HG02623 (cell line): ENCODE data around the gene YWHAE.
"Not testable (repeated sequence)": the region's sequence is repeated elsewhere in the genome, so short reads cannot be mapped to it uniquely, and the experiment has no call there.

Source experiments
- ATAC-seq: cut with Tn5 transposase; IDR thresholded peaks from one replicate; pipeline ENCODE4 v1.9.1; 2021; ENCODE audit warnings: moderate library complexity; ENCODE audit not compliant: unreplicated experiment

The YWHAE gene

DNA sequence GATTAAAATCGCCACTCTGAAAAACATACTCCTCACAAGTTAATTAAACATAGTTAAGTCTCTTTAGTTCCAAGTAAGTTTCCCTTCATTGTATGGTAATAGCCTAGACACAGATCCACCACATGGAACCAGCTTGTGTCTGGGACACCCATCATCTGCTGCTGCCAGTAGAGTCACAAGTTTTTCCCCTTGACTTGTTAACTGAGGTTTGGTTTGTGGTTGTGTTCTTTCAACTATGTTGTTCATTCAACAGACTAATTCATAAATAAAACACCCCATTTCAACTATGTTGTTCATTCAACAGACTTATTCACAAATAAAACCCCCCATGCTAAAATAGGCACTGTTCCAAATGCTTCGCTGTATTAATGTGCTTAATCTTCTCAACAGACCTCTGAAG, 24.4 kb downstream of the YWHAE start:
- no peak for ATAC-seq

DNA sequence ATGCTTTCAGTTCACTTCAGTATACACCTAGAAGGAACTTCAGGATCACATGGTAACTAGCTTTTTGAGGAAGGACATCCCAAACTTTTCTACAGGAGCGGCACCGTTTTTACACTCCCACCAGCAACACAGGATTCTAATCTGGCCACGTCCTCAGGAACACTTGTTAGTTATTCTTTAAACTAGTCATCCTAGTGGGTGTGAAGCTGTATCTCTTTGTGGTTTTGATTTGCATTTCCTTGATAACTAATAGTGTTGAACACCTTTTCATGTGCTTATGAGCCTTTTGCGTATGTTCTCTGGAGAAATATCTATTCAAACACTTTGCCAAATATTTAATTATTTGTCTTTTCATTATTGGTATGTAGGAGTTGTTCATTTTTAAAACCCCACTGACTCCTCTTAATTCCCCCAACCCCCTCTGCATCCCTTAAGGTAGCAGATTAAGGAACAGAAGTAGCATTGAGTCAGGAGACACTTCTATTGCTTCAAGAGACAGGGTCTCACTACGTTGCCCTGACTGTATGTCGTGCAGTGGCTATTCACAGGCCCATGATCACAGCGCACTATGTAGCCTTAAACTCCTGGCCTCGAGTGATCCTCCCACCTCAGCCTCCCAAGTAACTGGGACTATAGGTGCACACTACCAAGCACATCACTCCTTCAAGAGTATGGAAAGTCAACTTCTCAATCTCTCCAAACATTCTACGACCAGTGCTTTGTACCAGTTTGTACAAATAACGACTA, 25.4 kb downstream of the YWHAE start:
- no peak for ATAC-seq

DNA sequence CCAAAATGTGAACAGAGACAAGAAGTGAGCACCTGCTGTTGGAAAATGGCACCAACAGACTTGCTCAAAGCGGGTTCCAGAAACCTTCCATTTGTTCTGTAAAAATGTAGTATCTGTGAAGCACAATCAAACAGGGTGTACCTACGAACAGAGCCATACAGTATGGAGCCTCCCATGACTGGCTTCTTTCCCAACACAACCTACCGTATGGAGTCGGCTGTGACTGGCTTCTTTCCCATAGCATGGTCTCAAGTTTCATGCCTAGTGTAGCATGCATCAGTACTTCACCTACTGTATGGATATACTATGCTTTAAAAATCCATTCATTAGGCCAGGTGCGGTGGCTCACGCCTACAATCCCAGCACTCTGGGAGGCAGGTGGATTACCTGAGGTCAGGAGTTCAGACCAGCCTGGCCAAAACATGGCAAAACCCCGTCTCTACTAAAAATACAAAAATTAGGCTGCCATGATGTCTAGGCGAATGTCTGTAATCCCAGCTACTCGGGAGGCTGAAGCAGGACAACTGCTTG, 26.2 kb downstream of the YWHAE start:
- ATAC-seq: no peak

DNA sequence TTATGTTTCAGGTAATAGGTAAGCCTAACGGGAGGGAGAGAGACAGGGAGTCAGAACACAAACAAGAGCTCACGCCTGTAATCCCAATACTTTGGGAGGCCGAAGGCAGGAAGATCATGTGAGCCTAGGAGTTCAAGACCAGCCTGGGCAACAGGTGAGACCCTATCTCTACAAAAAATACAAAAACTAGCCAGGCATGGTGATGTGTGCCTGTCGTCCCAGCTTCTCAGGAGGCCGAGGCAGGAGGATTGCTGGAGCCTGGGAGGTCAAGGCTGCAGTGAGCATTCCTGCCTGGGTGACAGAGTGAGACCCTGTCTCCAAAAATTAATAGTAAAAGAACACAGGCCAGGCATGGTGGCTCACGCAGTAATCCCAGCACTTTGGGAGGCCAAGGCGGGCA, 27.4 kb downstream of the YWHAE start:
- no peak for ATAC-seq

DNA sequence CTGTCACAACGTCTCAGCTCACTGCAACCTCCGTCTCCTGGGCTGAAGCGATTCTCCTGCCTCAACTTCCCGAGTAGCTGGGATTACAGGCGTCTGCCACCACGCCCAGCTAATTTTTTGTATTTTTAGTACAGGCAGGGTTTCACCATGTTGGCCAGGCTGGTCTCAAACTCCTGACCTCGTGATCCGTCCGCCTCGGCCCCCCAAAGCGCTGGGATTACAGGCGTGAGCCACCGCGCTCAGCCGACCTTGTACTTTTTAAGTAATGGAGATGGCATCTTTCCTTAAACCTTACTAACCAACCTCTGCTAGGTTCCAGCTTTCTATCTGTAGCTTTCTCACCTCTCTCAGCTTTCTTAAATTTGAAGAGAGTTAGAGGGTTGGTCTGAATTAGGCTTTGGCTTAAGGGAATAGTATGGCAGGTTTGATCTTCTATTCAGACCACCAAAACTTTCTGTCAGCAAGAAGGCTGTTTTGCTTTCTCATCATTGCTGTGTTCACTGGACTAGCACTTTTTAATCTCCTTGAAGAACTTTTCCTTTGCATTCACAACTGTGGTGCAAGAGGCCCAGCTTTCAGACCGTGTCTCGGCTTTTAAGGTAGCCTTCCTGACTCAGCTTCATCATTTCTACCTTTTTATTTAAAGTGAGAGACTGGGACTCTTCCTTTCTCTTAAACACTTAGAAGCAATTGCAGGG, 28.0 kb downstream of the YWHAE start:
- ATAC-seq: no peak

DNA sequence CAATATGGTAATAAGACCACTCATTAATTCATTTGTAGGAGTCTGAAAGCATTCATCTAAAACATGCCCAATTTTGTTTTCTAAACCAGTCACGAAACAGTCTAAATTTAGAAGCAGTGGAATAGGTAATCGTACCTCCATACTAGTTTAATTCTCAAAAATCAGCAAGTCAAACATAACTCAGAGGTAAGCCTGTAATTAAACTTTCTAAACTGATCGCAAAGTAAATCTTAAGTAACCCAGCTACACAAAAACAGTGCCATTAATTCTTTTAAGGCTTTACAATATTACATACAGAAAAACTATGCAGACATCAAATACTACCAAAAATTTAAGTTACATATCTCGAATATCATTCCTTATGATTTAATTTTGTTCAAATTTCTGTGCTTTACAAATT, 31.4 kb downstream of the YWHAE start:
- no peak for ATAC-seq

DNA sequence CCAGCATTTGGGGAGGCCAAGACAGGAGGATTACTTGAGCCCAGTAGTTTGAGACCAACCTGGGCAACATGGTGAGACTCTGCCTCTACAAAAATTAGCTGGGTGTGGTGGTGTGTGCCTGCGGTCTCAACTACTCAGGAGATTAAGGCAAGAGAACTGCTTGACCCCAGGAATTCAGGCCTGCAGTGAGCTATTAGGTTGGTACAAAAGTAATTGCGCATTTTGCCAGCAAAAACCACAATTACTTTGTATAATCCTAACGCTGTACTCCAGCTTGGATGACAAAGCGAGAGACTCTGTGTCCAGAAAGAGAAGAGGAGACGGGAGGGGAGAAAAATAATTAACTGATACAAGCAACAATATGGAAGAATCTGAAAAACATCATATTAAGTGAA, 32.7 kb downstream of the YWHAE start:
- no peak for ATAC-seq

DNA sequence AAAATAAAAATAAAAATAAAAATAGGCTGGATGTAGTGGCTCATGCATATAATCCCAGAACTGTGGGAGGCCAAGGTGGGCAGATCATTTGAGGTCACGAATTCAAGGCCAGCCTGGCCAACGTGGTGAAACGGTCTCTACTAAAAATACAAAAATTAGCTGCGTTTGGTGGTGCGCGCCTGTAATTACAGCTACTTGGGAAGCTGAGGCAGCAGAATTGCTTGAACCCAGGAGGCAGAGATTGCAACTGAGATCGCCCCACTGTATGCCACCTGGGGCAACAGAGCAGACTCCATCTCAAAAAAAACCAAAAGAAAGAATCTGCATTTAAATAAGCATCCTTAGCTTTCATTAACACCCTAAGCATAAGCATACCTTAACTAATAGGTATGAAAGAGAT, 33.8 kb downstream of the YWHAE start:
- no peak for ATAC-seq

DNA sequence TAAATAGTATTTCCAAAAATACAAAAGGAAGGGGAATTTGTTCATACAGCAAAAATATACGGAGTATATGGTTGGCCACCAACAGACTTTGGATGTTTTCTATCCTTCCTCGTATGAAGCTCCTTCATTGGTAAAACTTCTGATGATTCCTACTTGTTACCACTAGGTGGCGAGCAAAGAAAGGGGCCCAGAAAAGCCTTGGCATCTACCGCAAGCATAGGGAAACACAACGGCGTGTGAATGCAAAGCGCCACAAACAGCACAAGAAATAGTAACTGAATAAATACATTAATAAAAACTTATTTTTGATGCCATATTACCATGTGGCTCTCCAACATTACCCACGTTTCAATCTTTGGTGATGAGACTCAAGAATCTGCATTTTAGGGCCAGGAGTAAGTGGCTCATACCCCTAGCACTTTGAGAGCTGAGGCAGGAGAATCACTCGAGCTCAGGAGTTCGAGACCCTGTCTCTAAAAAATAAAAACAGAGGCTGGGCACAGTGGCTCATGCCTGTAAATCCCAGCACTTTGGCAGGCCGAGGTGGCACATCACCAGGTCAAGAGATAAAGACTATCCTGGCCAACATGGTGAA, 34.5 kb downstream of the YWHAE start:
- no peak for ATAC-seq

DNA sequence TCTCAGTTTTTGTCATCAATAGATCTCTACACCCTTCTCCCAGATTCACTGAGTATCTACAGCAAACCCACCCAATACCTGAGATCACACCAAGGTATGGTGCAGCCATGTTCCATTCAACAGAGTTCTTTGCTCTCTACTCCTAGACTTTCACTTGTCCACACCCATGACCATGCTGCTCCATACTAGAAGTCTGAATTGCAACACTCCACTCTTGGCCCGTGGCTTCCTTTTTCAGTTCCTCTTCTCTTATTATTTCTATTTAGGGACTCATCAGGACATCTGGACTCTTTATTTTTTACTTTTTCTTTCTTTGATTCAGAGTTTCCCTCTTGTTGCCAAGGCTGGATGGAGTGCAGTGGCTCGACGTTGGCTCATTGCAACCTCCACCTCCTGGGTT, 37.1 kb downstream of the YWHAE start:
- no peak for ATAC-seq

DNA sequence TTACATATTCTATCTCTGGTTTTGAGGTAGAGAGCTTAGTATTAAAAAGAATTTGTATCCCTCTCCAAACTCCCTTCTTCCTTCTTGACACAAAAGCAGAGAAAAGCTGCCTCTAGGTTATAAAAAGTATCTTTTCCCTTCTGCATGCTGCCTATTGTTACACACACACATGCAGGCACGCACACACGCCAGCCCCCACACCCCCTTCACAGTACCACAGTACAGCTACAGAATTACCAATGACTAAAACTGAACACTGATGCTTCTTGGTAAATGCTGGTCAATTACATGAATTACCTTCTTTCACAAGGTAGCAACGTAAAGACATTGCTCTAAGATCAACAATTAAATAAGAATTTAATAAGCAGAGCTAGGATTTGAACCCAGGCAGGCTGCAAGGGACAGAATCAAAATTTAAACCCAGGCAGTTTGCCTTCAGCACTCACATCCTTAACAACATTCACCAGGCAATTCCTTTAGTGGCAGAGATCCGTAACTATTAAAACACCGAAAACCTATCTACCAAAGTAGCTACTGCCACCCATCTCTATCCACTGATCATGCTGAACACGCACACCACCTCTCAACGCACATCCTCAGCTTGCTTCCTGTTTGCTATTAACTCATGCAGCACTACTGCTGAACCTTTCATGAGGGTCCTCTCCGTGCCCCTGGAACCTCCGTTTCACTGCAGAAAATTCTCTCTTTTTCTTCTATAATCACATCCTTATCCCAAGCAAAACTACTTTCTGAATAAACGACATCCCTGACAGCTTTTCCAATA, 37.8 kb downstream of the YWHAE start:
- ATAC-seq: no peak

DNA sequence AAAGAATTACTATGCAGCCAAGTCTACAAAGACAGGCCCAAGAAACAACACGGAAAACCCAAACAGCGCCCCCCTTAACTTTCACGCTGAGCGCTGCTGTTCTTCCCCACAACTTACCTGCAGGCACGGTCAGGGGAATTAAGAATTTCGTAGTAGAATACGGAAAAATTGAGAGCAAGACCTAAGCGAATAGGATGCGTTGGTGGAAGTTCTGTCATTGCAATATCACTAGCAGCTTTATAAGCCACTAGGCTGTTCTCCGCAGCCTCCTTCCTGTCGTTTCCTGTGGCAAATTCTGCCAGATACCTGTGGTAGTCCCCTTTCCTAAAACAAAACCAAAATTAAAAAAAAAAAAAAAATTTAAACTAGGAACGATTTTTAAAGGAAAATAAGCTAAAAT, 39.0 kb downstream of the YWHAE start:
- ATAC-seq: no peak

DNA sequence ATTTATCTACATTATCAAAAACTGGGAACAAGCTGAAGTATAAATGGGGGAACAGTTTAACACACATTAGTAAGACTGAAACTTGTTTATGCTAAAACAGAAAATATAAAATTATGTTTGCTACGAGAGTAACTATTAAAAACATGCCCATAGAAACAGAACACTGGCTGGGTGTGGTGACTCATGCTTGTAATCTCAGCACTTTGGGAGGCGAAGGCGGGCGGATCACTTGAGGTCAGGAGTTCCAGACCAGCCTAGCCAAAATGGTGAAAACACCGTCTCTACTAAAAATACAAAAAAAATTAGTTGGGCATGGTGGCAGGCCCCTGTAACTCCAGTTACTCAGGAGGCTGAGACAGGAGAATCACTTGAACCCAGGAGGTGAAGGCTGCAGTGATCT, 39.7 kb downstream of the YWHAE start:
- not testable (repeated sequence) for ATAC-seq

DNA sequence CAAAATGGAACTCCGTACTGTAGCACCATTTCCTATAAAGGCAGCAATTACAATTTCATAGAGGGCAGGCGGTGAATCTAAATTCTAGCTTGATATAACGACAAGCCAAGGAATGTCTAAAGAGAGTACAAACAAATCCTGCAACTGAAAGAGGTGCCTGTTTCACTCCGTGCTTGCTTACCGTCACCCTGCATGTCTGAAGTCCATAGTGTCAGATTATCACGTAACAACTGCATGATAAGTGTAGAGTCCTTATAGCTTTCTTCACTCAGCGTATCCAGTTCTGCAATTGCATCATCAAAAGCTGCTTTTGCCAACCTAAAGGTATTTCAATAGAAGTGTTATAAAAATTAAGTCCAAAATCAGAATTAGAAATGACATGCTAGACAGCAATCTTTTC, 46.0 kb downstream of the YWHAE start:
- no peak for ATAC-seq

DNA sequence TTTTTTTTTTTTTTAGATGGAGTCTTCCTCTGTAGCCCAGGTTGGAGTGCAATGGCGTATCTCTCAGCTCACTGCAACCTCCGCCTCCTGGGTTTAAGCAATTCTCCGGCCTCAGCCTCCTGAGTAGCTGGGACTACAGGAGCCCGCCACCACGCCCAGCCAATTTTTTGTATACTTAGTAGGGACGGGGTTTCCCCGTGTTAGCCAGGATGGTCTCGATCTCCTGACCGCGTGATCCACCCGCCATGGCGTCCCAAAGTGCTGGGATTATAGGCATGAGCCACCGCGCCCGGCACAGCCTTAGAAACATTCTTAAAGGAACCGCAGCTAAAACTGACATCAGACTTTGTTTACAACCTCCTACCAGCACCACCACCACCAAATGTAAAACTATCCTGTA, 47.5 kb downstream of the YWHAE start:
- not testable (repeated sequence) for ATAC-seq

DNA sequence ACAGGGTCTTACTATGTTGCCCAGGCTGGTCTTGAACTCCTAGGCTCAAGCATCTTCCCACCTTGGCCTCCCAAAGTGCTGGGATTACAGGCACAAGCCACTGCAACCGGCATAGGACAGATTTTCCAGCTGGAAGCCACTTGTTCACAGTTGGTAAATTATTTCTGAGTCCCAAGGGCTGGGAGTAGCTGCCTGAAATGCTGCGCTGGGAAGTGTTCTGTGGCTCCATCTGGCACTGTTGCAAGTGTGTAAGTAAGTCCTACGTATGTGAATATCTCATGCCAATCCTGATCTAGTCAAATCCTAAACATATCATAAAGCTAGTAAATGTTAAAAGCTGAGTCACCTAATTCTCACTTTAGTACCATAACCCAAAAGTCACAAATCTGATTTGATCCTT, 48.1 kb downstream of the YWHAE start:
- ATAC-seq: no peak

DNA sequence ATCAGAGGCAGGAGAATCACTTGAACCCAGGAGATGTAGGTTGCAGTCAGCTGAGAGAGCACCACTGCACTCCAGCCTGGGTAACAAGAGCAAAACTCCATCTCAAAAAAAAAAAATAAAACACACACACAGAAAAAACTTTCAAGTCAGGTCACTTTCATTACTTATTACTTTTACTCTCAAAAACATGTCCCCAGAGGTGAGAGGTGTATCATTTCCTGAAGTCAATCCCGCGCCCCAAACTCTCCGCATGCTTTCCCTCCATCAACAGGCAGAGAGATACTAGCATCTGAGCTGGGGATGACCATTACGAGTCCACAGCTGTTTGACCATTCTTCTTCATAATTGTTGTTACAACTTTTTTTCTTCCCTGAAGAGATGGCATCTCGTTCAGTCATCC, 48.7 kb downstream of the YWHAE start:
- ATAC-seq: no peak

DNA sequence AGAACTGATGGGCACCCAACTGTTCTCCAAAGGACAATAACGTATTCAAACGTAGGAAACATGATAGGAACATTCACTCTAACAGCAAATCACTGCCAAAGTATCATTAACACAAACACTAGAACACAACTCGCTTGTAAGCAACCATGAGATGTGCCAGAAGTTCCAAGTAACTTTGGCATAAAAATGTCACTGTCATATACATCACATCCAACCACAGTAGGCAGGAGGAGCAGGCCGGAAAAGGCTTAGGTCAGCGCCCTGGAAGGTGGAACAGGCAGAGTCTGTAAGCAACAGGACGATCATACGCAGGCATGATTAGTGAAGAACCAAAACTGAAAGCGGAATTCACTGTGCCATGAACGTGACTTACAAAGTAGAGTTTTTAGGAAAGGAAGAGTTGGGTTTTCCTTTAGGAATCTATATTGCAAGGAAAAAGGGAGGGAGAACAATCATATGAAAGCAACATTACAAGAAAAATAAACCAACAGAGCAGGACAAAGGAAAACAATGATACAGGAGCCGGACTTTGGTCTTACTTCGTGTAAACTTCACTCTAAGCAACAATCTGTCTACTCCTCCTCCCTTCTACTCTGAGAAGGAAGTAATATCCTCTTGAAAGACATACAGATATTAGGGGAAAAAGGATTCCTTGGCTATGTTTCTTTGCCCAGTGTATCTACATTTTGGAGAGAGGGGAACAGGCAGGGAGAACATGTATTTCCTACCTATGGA, 52.3 kb downstream of the YWHAE start:
- ATAC-seq: no peak

DNA sequence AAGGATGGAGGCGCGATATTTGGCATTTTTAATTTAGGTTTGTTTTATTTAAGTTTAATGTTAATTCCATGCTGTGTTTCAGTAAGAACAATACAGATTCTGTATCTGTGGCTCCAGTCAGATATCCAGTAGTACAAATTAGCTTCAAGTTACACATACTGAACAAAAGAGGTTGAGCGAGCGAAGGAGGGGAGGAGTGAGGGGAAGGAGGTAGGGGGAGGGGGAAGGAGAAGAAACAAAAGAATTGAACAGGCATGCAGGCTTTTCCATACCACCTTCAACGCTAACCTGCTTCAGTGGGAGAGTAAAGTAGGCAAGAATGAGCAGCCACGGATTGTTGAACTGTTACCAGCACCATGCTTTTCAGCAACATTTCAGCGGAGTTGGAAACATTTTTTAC, 55.5 kb downstream of the YWHAE start:
- ATAC-seq: no peak

DNA sequence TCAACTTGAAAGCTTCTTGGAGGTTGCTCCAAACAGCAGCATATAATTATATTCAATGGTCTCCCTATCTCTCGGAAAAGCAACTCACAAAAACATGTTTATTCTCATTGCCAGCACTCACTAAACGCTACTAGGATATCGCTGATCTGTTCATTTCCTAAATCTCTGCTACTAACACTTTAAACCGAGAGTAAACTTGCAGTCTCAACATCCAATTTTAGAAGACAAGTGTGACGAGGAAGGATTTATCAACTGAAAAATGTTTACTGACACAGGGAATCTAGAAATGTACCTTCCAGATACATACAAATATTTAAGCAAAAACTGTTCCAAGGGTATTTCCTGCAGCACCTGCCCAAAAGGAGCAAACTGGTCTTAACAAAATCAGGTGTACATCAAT, 56.5 kb downstream of the YWHAE start:
- ATAC-seq: no peak

DNA sequence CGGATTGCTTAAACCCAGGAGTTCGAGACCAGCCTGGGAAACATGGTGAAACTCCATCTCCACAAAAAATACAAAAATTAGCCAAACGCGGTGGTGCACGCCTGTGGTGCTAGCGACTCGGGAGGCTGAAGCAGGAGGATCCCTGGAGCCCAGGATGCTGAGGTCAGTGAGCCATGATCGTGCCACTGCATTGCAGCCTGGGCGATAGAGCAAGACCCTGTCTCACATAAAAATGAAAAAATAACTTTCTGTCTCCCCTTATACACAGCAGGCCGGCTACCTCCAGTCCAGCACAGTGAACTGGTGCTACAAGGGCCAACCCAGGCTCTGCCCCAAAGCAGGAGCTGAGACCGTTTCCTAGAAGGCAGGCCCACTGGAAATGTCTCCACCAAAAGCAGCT, 59.7 kb downstream of the YWHAE start:
- no peak for ATAC-seq
